GM21619 (cell line): ENCODE data around the gene HSPB1.
"Not testable (repeated sequence)": the region's sequence is repeated elsewhere in the genome, so short reads cannot be mapped to it uniquely, and the experiment has no call there.

ENCODE experiments used
- ATAC-seq: cut with Tn5 transposase; IDR thresholded peaks from one replicate; pipeline ENCODE4 v1.9.1; 2021; ENCODE audit not compliant: unreplicated experiment

HSPB1 gene

DNA sequence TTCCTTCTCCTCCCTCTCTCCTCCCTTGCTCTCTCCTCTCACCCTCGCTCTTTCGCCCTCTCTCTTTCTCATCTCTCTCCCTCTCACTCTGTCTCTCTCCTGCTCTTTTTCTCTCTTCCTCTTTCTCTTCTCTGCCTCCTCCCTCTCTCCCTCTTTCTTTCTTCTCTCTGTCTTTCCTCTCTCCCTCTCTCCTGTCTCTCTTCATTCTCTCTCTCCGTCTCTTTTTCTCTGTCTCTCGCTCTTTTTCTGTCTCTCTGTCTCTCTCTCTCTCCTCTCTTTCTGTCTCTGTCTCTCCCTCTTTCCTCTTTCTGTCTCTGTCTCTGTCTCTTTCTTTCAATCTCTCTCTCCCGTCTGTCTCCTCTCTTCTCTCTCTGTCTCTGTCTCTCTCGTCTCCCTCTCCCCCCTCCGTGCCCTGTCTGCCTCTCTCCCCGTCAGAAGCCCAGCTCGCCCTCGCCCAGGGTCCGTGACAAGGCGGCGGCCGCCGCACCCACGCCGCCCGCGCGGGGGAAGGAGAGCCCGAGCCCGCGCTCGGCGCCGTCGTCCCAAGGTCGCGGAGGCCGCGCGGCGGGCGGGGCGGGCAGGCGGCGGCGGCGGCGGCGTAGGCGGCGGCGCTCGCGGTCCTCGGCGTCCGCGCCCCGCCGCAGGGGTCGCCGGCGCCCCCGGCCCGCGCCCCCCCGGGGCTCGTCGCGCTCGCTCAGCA, 21.3 kb upstream of the HSPB1 start:
- ATAC-seq: no peak

DNA sequence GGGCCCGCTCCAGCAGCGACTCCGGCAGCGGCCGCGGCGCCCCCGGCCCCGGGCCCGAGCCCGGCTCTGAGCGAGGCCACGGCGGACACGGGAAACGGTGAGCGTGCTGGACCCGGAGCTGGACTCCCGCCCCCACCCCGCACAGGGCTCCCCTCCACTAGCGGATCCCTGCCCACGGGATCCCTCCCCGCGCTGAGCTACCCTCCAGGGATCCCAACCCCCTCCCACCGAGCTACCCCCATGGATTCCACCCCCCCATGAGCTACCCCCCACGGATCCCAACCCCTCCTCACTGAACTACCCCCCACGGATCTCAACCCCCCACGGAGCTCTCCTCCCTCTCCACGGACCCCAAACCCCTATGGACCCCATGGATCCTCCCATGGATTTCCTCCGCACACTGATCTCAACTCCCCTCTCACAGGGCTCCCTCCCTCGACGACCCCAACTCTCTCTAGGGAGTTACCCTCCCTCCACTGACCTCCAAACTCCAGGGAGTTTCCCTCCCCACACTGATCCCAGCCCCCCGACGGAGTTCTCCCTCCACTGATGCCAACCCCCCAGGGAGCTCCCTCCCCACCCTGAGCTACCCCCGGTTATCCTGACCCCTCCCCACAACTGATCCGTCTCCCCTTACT, 20.6 kb upstream of the HSPB1 start:
- ATAC-seq: no peak

DNA sequence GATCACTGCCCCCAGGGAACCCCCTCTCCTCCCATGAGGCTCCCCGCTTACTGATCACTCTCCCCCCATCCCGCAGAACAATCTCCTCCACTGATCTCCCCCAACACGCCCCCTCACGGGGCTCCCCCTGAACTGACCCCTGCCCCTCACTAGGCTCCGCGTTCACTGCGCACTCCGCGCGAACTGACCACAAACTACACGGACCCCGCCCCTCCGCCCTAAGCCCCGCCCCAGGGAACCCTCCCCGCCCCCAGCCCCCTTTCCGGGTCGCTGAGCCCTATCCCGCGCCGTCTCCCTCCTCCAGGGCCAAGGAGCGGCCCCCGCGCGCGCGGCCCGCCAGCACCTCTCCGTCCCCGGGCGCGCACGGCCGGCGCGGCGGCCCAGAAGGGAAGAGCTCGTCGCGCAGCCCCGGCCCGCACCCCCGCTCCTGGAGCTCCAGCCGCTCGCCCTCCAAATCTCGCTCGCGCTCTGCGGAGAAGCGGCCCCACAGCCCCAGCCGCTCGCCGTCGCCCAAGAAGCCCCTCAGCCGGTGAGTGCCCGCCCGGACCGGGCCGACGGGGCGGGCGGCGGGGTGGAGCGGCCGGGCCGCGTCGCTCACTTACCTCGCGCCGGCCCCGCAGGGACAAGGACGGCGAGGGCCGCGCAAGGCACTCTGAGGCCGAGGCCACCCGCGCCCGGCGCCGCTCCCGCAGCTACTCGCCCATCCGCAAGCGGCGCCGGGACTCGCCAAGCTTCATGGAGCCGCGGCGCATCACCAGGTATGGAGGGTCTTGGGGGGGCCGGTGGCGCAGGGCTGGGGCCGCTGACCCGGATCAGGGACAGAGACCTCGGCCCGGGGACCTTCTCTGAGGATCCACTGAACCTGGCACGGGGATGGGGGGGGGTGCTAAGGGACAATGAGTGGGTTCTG, 19.9 kb upstream of the HSPB1 start:
- no peak for ATAC-seq

DNA sequence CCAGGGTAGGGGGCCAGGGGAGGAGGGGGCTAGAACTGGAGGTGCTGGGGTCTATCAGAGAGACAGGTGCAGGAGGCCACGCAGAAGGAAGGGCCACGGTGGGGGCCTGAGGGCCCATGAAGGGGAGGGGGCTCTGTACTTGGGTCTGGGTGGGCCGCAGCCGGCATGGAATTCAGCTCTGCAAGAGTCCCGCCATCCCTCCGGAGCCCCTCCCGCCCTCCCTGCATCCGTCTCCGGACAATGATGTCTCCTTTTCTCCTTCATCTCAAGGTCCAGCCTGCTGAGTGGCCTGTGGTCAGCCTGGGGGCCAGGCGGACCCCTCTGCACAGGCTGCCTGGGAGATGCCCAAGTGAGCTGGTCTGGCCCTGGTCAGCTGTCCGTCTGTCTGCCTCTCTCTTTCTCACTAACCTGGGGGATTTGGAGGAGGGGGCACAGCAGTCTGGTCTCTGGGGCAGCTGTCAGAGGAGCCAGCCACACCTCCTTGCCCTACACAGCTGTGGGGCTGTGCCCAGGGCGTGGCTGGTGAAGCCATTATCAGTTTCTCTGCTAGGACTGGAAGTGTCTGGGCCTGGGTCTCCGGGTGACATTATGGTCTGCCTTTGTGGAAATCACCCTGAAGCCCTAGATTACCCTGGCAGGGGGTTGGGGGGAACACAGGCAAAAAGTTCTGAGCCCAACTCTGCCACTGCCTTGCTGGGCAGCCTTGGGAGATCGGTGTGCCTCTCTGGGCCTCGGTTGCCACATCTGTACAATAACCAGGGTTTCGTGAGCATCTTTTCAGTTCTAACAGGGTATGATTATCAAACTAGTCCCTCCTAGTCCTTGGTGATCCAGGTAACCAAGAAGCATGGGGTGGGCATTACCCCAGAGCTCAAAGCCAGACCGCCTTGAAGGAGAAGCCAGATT, 19.0 kb upstream of the HSPB1 start:
- ATAC-seq: no peak

DNA sequence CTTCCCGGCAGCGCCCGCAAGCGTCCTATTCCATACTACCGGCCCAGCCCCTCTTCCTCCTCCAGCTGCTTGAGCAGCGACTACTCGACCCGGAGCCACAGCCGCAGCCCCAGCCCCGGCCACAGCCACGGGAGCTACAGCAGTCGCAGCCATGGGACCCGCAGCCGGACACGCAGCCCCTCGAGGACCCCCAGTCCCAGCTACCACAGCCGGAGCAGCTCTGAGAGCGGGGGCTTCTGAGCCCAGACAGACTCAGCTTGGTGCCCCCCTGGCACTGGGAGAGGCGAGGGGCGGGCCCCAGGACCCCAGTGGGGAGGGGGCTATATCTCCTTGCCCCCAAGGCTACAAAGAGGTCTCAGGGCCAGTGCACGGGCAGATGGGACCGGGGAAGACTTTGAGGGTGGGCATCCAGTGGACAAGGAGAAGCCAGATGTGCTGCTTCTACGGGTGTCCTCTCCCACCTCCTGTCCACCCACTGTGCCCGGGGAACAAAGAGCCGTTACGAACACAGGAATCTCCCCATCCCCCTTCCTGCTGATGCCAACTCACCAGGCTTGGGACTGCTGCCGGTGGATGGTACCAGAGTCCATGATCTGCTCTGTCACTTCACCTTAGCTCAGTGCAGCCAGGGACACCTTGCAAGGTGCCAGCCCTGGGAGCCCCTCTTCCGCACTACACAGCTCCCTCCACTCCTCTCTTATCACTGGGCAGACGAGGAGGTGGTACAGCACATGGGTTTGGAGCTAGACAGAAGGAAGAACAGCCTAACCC, 16.7 kb upstream of the HSPB1 start:
- no peak for ATAC-seq

DNA sequence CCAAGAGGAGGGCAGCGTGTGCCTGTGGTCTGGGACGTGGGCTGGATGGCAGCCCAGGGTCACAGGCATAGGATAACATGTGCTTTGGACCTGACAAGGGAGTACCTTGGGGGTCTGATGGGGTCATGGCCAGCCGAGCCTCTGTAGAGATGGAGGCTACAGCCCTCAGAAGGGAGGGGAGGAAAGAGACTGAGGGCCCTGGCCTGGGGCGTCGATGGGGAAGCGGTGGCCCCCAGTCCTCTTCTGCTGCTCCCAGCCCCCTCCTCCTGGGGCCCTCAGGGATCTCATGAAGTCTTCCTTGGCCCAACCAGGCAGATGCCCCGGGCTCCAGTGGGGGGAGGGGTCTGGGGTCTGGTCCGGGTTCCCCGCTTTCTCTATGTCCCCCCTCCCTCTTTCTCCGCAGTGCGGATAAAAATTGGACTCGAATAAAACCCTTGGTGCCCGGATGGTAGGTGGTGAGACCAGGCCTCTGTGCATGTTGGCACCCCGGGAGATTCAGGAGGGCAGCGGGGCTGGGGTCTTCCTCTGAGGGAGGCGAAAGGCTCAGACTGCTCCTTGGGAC, 15.6 kb upstream of the HSPB1 start:
- no peak for ATAC-seq

DNA sequence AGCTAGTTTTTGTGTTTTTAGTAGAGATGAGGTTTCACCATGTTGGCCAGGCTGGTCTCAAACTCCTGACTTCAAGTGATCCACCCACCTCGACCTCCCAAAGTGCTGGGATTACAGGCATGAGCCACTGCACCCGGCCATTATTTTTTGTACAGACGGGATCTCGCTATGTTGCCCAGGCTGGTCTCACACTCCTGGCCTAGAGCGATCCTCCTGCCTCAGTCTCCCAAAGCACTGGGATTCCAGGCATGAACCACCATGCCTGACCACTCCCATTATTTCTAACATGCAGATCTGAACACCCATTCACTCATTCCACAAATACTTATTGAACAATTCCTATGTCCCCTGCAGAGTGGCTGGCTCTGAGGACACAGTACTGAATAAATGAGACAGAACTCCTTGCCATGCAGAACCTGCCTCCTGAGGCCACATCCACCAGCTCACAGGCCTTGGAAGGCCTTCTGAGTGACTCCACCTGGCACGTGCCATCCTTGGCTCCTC, 11.6 kb upstream of the HSPB1 start:
- not testable (repeated sequence) for ATAC-seq

DNA sequence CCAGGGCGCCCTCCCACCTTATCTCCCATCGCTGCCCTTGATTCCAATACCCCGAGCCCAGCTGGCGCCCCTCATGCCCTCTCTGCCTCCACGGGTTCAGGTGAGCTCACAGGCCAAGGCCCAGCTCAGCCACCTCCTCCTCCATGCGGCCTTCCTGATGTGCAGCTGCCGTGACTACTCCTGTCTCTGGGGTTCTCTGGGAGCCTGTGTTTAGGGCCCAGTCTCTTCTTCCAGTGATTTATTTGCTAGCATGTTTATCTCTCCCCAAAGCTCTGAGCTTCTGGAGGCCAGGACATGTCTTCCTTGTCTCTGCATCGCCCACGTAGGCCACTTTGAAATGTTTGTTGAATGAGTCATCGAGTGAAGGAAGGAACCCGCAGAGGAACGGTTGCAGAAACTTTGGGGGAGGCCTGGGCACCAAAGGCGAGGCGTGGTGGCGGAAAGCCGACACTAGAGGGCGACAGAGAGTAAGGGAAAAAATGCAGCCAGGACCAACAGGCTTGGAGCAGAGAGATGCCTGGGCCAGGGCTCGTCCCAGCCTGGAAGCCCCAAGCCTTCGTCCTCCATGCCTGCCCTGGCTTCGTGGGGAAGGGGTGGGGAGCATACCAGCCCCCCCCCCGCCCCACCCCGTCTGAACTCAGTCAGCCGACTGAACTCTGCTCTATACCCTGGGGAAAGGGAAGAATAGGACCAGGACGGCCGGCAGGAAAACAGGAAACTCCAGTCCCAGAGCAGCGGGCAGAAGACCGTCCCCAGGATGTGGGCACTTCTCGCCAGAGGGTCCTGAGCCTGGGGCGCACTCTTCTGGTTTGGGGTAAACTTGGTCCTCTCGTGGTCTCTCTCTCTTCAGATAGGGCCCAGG, 10.9 kb upstream of the HSPB1 start:
- peak; percentile 76 for ATAC-seq

DNA sequence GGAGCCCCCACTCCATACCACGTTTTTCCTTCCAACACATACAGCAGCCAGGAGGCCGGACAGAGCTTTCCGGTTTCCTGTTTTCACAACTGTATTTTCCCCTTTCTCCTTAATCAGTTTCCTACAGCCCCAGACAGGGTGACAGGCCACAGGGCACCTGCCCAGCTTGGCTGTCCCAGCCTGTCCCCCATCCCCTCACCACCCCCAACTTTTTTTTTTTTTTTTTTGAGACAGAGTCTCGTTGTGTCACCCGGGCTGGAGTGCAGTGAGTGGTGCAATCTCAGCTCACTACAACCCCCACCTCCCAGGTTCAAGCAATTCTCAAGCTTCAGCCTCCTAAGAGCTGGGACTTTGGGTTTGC, 10.3 kb upstream of the HSPB1 start:
- ATAC-seq: peak; percentile 14

DNA sequence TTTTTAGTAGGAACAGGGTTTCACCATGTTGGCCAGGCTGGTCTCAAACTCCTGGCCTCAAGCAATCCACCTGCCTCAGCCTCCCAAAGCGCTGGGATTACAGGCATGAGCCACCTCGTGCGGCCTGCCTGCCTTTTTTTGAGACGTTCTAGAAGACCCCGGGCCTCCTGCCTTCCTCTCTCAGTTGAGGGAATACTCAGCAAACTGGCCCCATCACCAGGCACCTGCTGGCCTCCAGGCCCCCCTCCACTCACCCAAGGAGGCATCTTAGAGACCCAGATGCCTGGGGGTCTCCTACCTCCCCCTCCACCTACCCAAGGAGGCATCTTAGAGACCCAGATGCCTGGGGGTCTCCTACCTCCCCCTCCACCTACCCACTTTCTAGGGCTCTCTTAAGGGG, 9.6 kb upstream of the HSPB1 start:
- ATAC-seq: not testable (repeated sequence)

DNA sequence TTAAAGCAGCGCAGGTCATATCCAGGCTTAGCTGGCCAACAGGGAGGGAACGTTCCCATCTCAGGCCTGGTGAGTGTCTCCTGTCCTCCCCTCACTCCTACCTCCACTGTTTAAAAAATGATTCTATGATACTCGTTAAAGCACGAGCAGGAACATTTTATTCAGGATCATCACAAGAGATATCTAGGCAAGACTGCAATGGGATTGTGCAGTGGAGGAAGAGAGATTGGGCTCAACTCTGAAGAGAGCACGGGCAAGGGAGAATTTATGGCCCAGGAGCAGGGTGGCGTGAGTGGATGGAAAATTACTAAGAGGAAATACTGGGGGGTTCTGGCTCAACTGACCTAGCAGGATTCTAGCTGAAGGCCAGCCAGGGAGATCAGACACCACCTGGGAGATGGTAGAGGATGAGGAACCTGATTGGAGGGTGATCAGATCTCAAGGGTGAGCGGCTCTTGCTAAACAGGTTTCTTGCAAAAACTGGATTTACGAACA, 9.0 kb upstream of the HSPB1 start:
- no peak for ATAC-seq

DNA sequence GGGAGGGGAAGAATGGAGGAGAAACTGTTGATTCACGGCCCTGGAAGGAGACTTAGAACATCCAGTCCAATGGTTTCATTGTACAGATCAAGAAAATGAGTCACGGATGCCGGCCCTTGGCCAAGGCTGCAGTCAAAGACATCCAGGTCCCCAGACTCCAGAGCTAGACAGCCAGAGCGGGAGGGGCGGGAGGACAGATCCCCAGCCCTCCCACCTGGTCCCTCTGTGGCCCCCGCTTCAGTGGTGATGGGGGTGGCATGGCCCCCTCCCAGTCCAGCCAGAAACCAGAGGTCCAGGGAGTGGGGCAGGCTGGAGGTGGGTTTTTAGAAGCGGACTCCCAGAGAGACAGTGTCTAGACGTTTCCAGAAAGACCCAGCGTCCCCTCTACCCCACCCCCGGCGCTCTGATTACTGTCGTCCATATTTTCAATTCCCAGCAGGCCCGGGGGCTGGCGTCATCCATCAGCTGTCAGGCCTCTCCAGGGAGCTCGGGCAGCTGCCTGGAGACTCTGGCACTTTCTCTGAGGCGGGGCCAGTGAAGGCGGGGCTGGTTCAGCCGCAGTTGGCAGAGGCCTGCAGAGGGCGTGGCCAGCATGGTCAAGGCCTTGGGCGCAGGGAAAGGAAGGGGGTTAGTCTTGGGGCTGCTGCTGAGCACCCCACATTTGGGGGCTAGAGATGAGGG, 8.0 kb upstream of the HSPB1 start:
- ATAC-seq: peak; percentile 38

DNA sequence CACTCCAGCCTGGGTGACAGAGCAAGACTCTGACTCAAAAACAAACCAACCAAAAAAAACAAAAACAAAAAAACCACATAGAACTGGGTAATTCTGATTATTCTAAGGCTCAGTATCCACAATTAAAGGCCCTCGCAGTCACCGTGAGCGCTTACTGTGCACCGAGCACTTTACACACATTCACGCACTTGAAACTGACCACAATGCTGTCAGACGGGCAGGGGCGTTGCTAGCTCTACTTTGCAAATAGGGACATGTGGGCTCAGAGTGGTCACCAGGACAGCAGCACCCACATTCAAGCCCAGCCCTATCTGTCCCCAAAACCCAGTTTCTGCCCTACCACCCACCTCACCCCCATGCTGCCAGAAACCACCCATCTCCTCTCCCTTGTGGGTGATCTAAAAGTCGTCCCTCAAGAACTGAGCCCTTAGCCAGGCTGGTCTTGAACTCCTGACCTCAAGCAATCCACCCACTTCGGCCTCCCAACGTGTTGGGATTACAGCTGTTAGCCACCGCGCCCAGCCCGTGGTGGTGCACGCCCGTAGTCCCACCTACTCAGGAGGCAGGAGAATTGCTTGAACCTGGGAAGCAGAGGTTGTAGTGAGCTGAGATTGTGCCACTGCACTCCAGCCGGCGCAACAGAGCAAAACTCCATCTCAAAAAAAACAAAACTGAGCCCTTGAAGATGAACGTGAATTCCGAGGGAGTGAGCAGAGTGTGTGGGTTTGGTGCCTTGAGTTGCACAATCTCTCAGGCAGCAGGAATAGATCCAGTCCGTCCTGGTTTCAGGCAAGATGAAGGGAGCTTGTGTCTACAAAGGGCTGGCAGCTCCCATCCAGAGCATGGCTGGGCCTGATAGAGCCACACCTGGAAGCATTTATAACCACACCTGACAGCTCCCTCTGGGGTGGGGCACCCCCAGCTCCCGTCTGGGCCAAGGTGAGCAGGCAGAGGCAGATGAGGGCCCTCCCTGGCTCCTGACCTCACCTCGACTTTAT, 5.4 kb upstream of the HSPB1 start:
- no peak for ATAC-seq

DNA sequence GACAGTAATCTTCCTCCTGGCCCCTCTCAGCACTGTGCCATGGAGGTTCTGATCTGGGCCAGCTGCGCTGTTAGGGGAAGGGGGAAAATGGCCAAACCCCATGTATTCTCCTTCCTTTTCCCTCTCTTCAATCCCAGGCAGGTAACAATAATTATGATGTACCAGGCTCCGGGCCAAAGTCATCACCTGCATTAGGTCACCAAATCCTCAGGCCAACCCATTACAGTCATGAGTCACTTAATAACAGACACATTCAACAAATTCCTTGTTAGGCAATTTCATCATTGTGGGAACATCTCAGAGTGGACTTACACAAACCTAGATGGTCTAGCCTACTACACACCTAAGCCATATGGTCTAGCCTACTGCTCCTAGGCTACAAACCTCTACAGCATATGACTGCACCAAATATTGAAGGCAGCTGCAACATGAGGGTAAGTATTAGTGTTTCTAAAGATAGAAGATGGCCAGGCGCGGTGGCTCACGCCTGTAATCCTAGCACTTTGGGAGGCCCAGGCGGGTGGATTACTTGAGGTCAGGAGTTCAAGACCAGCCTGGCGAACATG, 2.2 kb upstream of the HSPB1 start:
- no peak for ATAC-seq

DNA sequence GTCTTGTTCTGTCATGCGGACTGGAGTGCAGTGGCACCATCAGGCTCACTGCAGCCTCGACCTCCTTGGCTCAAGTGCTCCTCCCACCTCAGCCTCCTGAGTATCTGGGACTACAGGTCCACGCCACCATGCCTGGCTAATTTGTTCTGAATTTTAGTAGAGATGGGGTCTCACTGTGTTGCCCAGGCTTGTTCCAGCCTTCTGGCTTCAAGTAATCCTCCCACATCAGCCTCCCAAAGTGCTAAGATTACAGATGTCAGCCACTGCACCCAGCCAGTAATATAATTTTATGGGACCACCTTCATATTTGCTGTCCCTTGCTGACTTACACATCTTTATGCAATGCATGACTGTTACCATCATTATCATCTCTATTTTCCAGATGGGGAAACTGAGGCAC, 1.5 kb upstream of the HSPB1 start:
- ATAC-seq: no peak
